CD4-positive, alpha-beta T cell (primary cell): Measurements from ENCODE around the gene MRPL55. TPM values are rescaled to one million over a fixed set of nuclear protein-coding genes. Genes with fewer than 3 reads are reported as not detected.

Experiments
- ATAC-seq: fragments of 200-7000 bp; cut with Tn5 transposase; one replicate; pipeline ENCODE4 v1.10.0; 2022; ENCODE audit warnings: mild to moderate bottlenecking; ENCODE audit not compliant: poor library complexity
- CTCF ChIA-PET: fragments of 350-600 bp; sonication (Branson Sonifier 250); formaldehyde crosslinking; loops from one replicate; lab custom pipeline; 2021; ENCODE audit warnings: antibody characterized with exemption, inconsistent platforms; lab: Charles Lee
- POLR2A ChIA-PET: fragments of 350-600 bp; sonication (Branson Sonifier 250); formaldehyde crosslinking; loops from one replicate; lab custom pipeline; 2021; ENCODE audit warnings: antibody characterized with exemption, inconsistent platforms; lab: Charles Lee
- DNase-seq, 14 experiments: peaks; one replicate each; pipeline ENCODE4 v3.0.0-alpha.2; 2013 to 2020; ENCODE audit warnings: mixed read lengths in 2 of 14
- H3K27ac ChIP-seq, 2 donors: one replicate each; pipeline versions ENCODE4 v1.5.1 to v1.7.0; 2013; ENCODE audit warnings: low read length in 2 of 2, low read depth in 1 of 2, mild to moderate bottlenecking in 1 of 2
- H3K27me3 ChIP-seq, 2 experiments: 1 replicate in 1 of 2; 2 replicates in 1 of 2; pipeline versions ENCODE4 v1.6.1 to v1.7.0; 2013; ENCODE audit warnings: low read length in 2 of 2, control low read depth in 1 of 2, mild to moderate bottlenecking in 1 of 2, moderate library complexity in 1 of 2; ENCODE audit not compliant: insufficient read depth in 2 of 2, control insufficient read depth in 1 of 2
- H3K36me3 ChIP-seq: one replicate; pipeline ENCODE4 v1.6.1; 2013; ENCODE audit warnings: low read length, control low read depth; ENCODE audit not compliant: insufficient read depth
- H3K4me1 ChIP-seq: one replicate; pipeline ENCODE4 v1.6.1; 2013; ENCODE audit warnings: low read length, control low read depth; ENCODE audit not compliant: insufficient read depth
- H3K4me3 ChIP-seq: one replicate; pipeline ENCODE4 v1.5.1; 2013; ENCODE audit warnings: mild to moderate bottlenecking, low read length, moderate library complexity
- H3K9me3 ChIP-seq, 2 experiments: 1 replicate in 1 of 2; 2 replicates in 1 of 2; pipeline versions ENCODE4 v1.6.1 to v1.7.0; 2013; ENCODE audit warnings: low read length in 2 of 2, mild to moderate bottlenecking in 2 of 2, control low read depth in 1 of 2, moderate library complexity in 1 of 2; ENCODE audit not compliant: control insufficient read depth in 1 of 2, insufficient read depth in 1 of 2
- H3K27ac Mint-ChIP-seq: one replicate; pipeline ENCODE4 v1.8.0; 2020; ENCODE audit warnings: mixed read lengths
- H3K27me3 Mint-ChIP-seq: one replicate; pipeline ENCODE4 v1.8.0; 2021; ENCODE audit warnings: mixed read lengths
- H3K36me3 Mint-ChIP-seq: one replicate; pipeline ENCODE4 v1.8.0; 2021; ENCODE audit warnings: low read depth, mixed read lengths
- H3K4me1 Mint-ChIP-seq: one replicate; pipeline ENCODE4 v1.8.0; 2021; ENCODE audit warnings: low read depth, mixed read lengths
- H3K4me3 Mint-ChIP-seq: one replicate; pipeline ENCODE4 v1.8.0; 2020; ENCODE audit warnings: mild to moderate bottlenecking, mixed read lengths
- H3K9me3 Mint-ChIP-seq: one replicate; pipeline ENCODE4 v1.8.0; 2020; ENCODE audit warnings: mixed read lengths
- CTCF ChIP-seq: fragments of 200-600 bp; IDR thresholded peaks from one replicate; pipeline ENCODE4 v1.8.0; 2022; ENCODE audit warnings: antibody characterized with exemption, mild to moderate bottlenecking
- intact Hi-C, 2 experiments: fragments of 100-400 bp; cut with DNase I in 1 of 2; cut with micrococcal nuclease in 1 of 2; formaldehyde crosslinking; loops; one replicate each; pipeline versions ENCODE4 v1.15.1 to v1.9.0; 2023 to 2025; cut with DNase I, micrococcal nuclease
- total RNA-seq, 174 experiments: library from RNA in 2 of 174; stranded (reverse) in 2 of 174; gene quantifications; one replicate each; pipeline ENCODE4 v1.2.3 and lab custom pipeline; 2021 to 2026

MRPL55 gene
- total RNA-seq, 2 experiments from 2014 or later, result 120 to 128 TPM

GRCh38 chr1:228139931-228140723, 31.0 kb upstream of the MRPL55 start, which contains the start of gene GUK1:
GUK1 (plus strand) TSS chr1:228140279; CDS start chr1:228140303, 24 bp downstream.
- H3K4me3 ChIP-seq, result peak within 1 kb of the TSS; percentile 78
- CTCF ChIA-PET, result interaction anchor here (1.0 to 2.2 kb wide), 4 partner anchors 9 to 318 kb away, joined by 3 to 11 read pairs (median 9); no protein-coding TSS in a partner anchor
- no peaks in the 10 kb centered on the region for H3K27me3 Mint-ChIP-seq
- TF ChIP-seq CTCF, result no peak
- POLR2A ChIA-PET, result interaction anchor here (1.0 to 1.8 kb wide), 10 partner anchors 9 to 347 kb away, joined by 3 to 56 read pairs (median 7); partner anchors contain the start of genes ARF1, IBA57 and RNF187
- H3K27me3 ChIP-seq, result no peaks in the 10 kb centered on the region
- peak within 1 kb of the TSS; percentile 94 for H3K27ac Mint-ChIP-seq
- peak within 1 kb of the TSS; percentile 90 for H3K4me3 Mint-ChIP-seq
- peak within 1 kb of the TSS; percentile 92 to 97 for H3K27ac ChIP-seq
- H3K9me3 ChIP-seq, result no peaks in the 10 kb centered on the region
- peaks cover 17% of the 10 kb centered on the region for H3K36me3 ChIP-seq
- ATAC-seq (peak; percentile 88), DNase-seq (peak; percentile 99 to 100 (median 100))
- H3K4me1 ChIP-seq, result peaks cover 51% of the 10 kb centered on the region
- H3K4me1 Mint-ChIP-seq, result peaks cover 44% of the 10 kb centered on the region
- no peaks in the 10 kb centered on the region for H3K9me3 Mint-ChIP-seq
- peaks cover 34% of the 10 kb centered on the region for H3K36me3 Mint-ChIP-seq
- intact Hi-C loops, result loop anchor here (1.0 to 10.0 kb wide), 9 partner anchors 25 to 1365 kb away; partner anchors contain the start of genes MRPL55 (in 2 of the 2), ARF1 (in 1 of the 2), IBA57 (in 1 of the 2) and NUP133 (in 1 of the 2)

GRCh38 chr1:228139406-228139930, 30.4 kb upstream of the MRPL55 start:
- Histone ChIP-seq H3K4me1 (peaks cover 45% of the 10 kb centered on the region), H3K4me3 (peak overlapping the region; percentile 70), H3K36me3 (peaks cover 13% of the 10 kb centered on the region), H3K27me3 (no peaks in the 10 kb centered on the region), H3K9me3 (no peaks in the 10 kb centered on the region), H3K27ac (peak overlapping the region; percentile 82 to 95)
- Mint-ChIP-seq H3K9me3 (no peaks in the 10 kb centered on the region), H3K27ac (peak overlapping the region; percentile 94), H3K36me3 (peaks cover 30% of the 10 kb centered on the region), H3K4me3 (peak overlapping the region; percentile 90), H3K27me3 (no peaks in the 10 kb centered on the region), H3K4me1 (peaks cover 44% of the 10 kb centered on the region)
- no peak for TF ChIP-seq CTCF
- CTCF ChIA-PET, result interaction anchor here (2.2 to 3.7 kb wide), 2 partner anchors 9 to 26 kb away, joined by 11 to 39 read pairs; partner anchors contain the start of gene IBA57
- peak in 1 of 14 experiments; percentile 16 for DNase-seq
- POLR2A ChIA-PET, result interaction anchor here (1.0 to 1.7 kb wide), 5 partner anchors 12 to 29 kb away, joined by 3 to 10 read pairs (median 7); no protein-coding TSS in a partner anchor
- peak; percentile 0 for ATAC-seq
- intact Hi-C loops, result loop anchor here (1.0 to 10.0 kb wide), 5 partner anchors 30 to 325 kb away; partner anchors contain the start of genes MRPL55 (in 1 of the 2) and TRIM11 (in 1 of the 2)

GRCh38 chr1:228136901-228137300, 27.8 kb upstream of the MRPL55 start:
- CTCF ChIA-PET, result interaction anchor here (3.7 kb wide), 1 partner anchor 29 kb away, joined by 39 read pairs; the partner anchor contains the start of gene IBA57
- Mint-ChIP-seq H3K9me3 (no peaks in the 10 kb centered on the region), H3K36me3 (peaks cover 13% of the 10 kb centered on the region), H3K4me1 (peaks cover 22% of the 10 kb centered on the region), H3K4me3 (no peak overlapping the region), H3K27ac (peak overlapping the region; percentile 73), H3K27me3 (no peaks in the 10 kb centered on the region)
- Histone ChIP-seq H3K4me1 (peaks cover 19% of the 10 kb centered on the region), H3K27me3 (peaks cover 0 to 3% of the 10 kb centered on the region in 2 experiments), H3K9me3 (no peaks in the 10 kb centered on the region), H3K36me3 (peaks cover 4% of the 10 kb centered on the region), H3K27ac (no peak overlapping the region), H3K4me3 (no peak overlapping the region)
- intact Hi-C loops, result loop anchor here (2.0 to 10.0 kb wide), 4 partner anchors 54 to 328 kb away; partner anchors contain the start of genes ARF1 (in 1 of the 2) and TRIM11 (in 1 of the 2)
- POLR2A ChIA-PET, result interaction anchor here (1.0 to 1.8 kb wide), 2 partner anchors 28 to 30 kb away, joined by 3 to 10 read pairs; partner anchors contain the start of gene IBA57
- ATAC-seq (no peak), DNase-seq (peak in 1 of 14 experiments; percentile 52)
- TF ChIP-seq CTCF, result no peak
